Panc1 (cell line): Measurements from ENCODE around the gene KLHL41. TPM values are rescaled to one million over a fixed set of nuclear protein-coding genes. Genes with fewer than 3 reads are reported as not detected.
"Not testable (repeated sequence)": the region's sequence is repeated elsewhere in the genome, so short reads cannot be mapped to it uniquely, and the experiment has no call there.

Experiments
- ATAC-seq: fragments of 200-7000 bp; cut with Tn5 transposase; 2 replicates; pipeline ENCODE4 v1.9.1; 2020; ENCODE audit warnings: mild to moderate bottlenecking, moderate library complexity
- BruUV-seq: library from RNA; stranded (reverse); fragments of 400-500 nt; replicated peaks from 2 replicates; lab custom pipeline; 2021; lab: Mats Ljungman, UMichigan
- CTCF ChIA-PET: fragments of 300-600 bp; sonication (Branson Sonifier 250); formaldehyde crosslinking; loops from one replicate; lab custom pipeline; 2022; ENCODE audit warnings: antibody characterized with exemption; lab: Charles Lee
- POLR2A ChIA-PET: fragments of 300-600 bp; sonication (Branson Sonifier 250); formaldehyde crosslinking; loops from one replicate; lab custom pipeline; 2022; ENCODE audit warnings: antibody characterized with exemption; lab: Charles Lee
- DNase-seq: peaks from one replicate; pipeline ENCODE4 v3.0.0-alpha.2; 2010; ENCODE audit warnings: low read depth, low spot score
- H3K27ac ChIP-seq: 2 replicates; pipeline ENCODE4 v1.5.1; 2011; ENCODE audit warnings: mild to moderate bottlenecking, low read length, inconsistent platforms
- H3K27me3 ChIP-seq: fragments of 200-500 bp; sonication (Bioruptor generic); 2 replicates; pipeline ENCODE4 v1.6.0; 2014; ENCODE audit warnings: low read length, inconsistent platforms; ENCODE audit not compliant: control insufficient read depth, insufficient read depth
- H3K36me3 ChIP-seq: fragments of 200-500 bp; sonication (Bioruptor generic); 2 replicates; pipeline ENCODE4 v1.5.1; 2014; ENCODE audit warnings: inconsistent platforms, mild to moderate bottlenecking, low read length, moderate library complexity; ENCODE audit not compliant: control insufficient read depth, insufficient read depth
- H3K4me1 ChIP-seq: 2 replicates; pipeline ENCODE4 v1.5.1; 2011; ENCODE audit warnings: inconsistent platforms, mild to moderate bottlenecking, low read length, moderate library complexity; ENCODE audit not compliant: control insufficient read depth, insufficient read depth
- H3K4me3 ChIP-seq, 2 experiments: 2 replicates each; pipeline ENCODE4 v1.5.1; 2011 to 2012; ENCODE audit warnings: low read depth in 2 of 2, low read length in 2 of 2, mild to moderate bottlenecking in 2 of 2, inconsistent platforms in 1 of 2, moderate library complexity in 1 of 2
- H3K9me3 ChIP-seq: fragments of 200-500 bp; sonication (Bioruptor generic); 2 replicates; pipeline ENCODE4 v1.5.1; 2014; ENCODE audit warnings: low read depth, mild to moderate bottlenecking, inconsistent platforms, low read length, moderate library complexity; ENCODE audit not compliant: control insufficient read depth, insufficient read depth
- POLR2AphosphoS5 ChIP-seq: IDR thresholded peaks from 2 replicates; pipeline ENCODE4 v1.6.1; 2012; ENCODE audit warnings: mild to moderate bottlenecking, low read depth, low read length, moderate library complexity
- REST ChIP-seq, 2 experiments: IDR thresholded peaks; 2 replicates each; pipeline ENCODE4 v1.6.1; 2011 to 2012; ENCODE audit warnings: low read depth in 2 of 2, control low read depth in 1 of 2, low read length in 1 of 2, mild to moderate bottlenecking in 1 of 2, moderate library complexity in 1 of 2; ENCODE audit not compliant: insufficient read depth in 1 of 2
- SIN3A ChIP-seq: IDR thresholded peaks from 2 replicates; pipeline ENCODE4 v1.6.1; 2012; ENCODE audit warnings: low read depth, mild to moderate bottlenecking, low read length, moderate library complexity, borderline replicate concordance; ENCODE audit not compliant: insufficient read depth
- TCF7L2 ChIP-seq: IDR thresholded peaks from 2 replicates; pipeline ENCODE4 v1.6.1; 2011; ENCODE audit warnings: mild to moderate bottlenecking, low read depth, low read length, inconsistent platforms
- in situ Hi-C: cut with HindIII; loops from 2 replicates; pipeline ENCODE4 v1.10.0; 2016; ENCODE audit warnings: low sequenced_read_pairs, low pct_unique_long_range_greater_than_20kb
- intact Hi-C: fragments of 100-400 bp; cut with micrococcal nuclease; formaldehyde crosslinking; loops from one replicate; pipeline ENCODE4 v1.10.0; 2022; ENCODE audit not compliant: unreplicated experiment
- total RNA-seq: library from RNA; stranded (reverse); gene quantifications from one replicate; pipeline ENCODE4 v1.2.1, GENCODE V29; 2021; ENCODE audit not compliant: unreplicated experiment
- TF ChIP-seq, protein P1 (sequence below): fragments of 450-650 bp; IDR thresholded peaks from 2 replicates; pipeline ENCODE4 v1.5.1; 2017; ENCODE audit warnings: mild to moderate bottlenecking

KLHL41 gene
- total RNA-seq, 1 experiment from 2014 or later: 0.72 TPM

DNA sequence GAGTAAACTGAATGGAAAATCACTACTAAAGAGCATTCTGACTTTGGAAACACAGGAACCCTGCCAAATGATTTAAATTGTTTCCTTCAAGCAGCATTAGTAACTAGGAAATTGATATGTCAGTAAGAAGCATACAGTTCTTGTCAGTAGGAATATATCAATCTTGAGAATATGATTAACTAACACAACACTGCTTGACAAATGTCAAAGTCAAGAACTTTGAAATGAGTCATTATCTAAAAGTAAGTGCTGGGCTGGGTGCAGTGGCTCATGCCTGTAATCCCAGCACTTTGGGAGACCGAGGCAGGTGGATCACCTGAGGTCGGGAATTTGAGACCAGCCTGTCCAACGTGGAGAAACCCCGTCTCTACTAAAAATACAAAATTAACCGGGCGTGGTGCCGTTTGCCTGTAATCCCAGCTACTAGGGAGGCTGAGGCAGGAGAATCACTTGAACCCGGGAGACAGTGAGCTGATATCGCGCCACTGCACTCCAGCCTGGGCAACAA is 7.0 kb downstream of the KLHL41 start:
- H3K9me3 ChIP-seq, H3K4me1 ChIP-seq, H3K4me3 ChIP-seq, intact Hi-C loops, DNase-seq, H3K27ac ChIP-seq, POLR2A ChIA-PET, BruUV-seq, CTCF ChIA-PET, in situ Hi-C loops, H3K27me3 ChIP-seq, H3K36me3 ChIP-seq, ATAC-seq: not testable (repeated sequence)

DNA sequence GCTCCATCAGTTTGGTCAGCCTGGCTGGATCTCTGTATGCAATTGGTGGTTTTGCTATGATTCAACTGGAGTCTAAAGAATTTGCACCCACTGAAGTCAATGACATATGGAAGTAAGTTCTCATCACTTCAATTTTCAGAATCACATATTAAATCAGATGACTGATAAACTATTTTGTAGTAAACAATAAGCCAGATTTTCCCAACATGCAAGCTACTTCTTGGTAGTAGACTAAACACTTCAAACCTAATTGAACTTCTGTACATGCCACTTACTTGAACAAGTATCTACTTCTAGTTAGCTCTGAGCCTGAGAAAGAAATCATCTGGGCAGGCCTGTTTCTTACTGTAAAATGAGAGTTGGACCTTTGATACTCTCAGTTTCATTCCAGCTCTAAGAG is 11.4 kb downstream of the KLHL41 start:
- CTCF ChIA-PET: no interaction called here
- H3K4me3 ChIP-seq: no peak overlapping the region
- no peaks in the 10 kb centered on the region for H3K27me3 ChIP-seq
- TF ChIP-seq, protein P1, sequence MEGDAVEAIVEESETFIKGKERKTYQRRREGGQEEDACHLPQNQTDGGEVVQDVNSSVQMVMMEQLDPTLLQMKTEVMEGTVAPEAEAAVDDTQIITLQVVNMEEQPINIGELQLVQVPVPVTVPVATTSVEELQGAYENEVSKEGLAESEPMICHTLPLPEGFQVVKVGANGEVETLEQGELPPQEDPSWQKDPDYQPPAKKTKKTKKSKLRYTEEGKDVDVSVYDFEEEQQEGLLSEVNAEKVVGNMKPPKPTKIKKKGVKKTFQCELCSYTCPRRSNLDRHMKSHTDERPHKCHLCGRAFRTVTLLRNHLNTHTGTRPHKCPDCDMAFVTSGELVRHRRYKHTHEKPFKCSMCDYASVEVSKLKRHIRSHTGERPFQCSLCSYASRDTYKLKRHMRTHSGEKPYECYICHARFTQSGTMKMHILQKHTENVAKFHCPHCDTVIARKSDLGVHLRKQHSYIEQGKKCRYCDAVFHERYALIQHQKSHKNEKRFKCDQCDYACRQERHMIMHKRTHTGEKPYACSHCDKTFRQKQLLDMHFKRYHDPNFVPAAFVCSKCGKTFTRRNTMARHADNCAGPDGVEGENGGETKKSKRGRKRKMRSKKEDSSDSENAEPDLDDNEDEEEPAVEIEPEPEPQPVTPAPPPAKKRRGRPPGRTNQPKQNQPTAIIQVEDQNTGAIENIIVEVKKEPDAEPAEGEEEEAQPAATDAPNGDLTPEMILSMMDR: no peak
- TF ChIP-seq TCF7L2 (no peak), POLR2AphosphoS5 (no peak), SIN3A (no peak), REST (IDR thresholded peaks at IDR 0.05; ENCODE audit: insufficient read depth in 1 of 2, low read depth in 2 of 2, low read length in 1 of 2) (no peak)
- intact Hi-C loops: no loop called here
- DNase-seq: no peak
- H3K27ac ChIP-seq: no peak overlapping the region
- POLR2A ChIA-PET: no interaction called here
- H3K9me3 ChIP-seq: no peaks in the 10 kb centered on the region
- H3K36me3 ChIP-seq: no peaks in the 10 kb centered on the region
- no peaks in the 10 kb centered on the region for H3K4me1 ChIP-seq
- in situ Hi-C loops: no loop called here
- ATAC-seq: no peak
- BruUV-seq: no TSS peak

DNA sequence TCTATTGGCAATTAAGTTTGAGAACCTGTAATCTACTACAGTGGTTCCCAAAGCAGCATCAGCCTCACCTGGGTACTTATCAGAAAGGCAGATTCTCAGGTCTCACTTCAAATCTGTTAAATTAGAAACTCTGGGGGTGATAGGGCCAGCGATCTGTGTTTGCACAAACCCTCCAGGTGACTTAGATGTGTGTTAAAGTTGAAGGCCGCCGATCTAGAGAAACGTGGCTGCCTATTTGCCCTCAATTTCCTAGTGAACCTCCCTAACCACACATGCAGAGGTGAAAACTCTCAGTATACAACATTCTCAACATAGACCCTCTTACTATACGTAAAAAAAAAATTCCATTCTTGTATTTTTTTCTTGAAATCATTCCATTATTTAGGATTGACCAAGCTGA is 14.2 kb downstream of the KLHL41 start:
- ChIA-PET CTCF (no interaction called here), POLR2A (no interaction called here)
- Histone ChIP-seq H3K4me1 (no peaks in the 10 kb centered on the region), H3K36me3 (no peaks in the 10 kb centered on the region), H3K27ac (no peak overlapping the region), H3K9me3 (no peaks in the 10 kb centered on the region), H3K27me3 (no peaks in the 10 kb centered on the region), H3K4me3 (no peak overlapping the region)
- in situ Hi-C loops (no loop called here), intact Hi-C loops (no loop called here)
- BruUV-seq: no TSS peak
- TF ChIP-seq, protein P1: no peak
- no peak for TF ChIP-seq SIN3A
- TF ChIP-seq REST (IDR thresholded peaks at IDR 0.05; ENCODE audit: insufficient read depth in 1 of 2, low read depth in 2 of 2, low read length in 1 of 2): no peak
- TF ChIP-seq TCF7L2: no peak
- TF ChIP-seq POLR2AphosphoS5: no peak
- DNase-seq (no peak), ATAC-seq (no peak)
